Cardiac fibroblast (primary cell): ENCODE results near the gene SPAAR.
A peak's percentile ranks its signal among the peaks of the same experiment; 100 is the strongest.

Source experiments
- DNase-seq, 2 donors: peaks; one replicate each; pipeline versions ENCODE4 v3.0.0 to v3.0.0-alpha.2; 2010; ENCODE audit warnings: low read depth in 2 of 2
- H3K4me3 ChIP-seq, 2 donors: replicated peaks in 1 of 2; 1 replicate in 1 of 2; 2 replicates in 1 of 2; pipeline ENCODE4 v1.5.1; 2011; ENCODE audit warnings: low read depth in 2 of 2, low read length in 2 of 2, mild to moderate bottlenecking in 2 of 2, moderate library complexity in 1 of 2
- TF ChIP-seq, protein P1 (sequence below): IDR thresholded peaks from one replicate; pipeline ENCODE4 v1.5.1; 2011; ENCODE audit warnings: low read depth, mild to moderate bottlenecking, low read length, inconsistent platforms

Gene SPAAR

GRCh38 chr9:35939679-35940250 is 30.5 kb downstream of the SPAAR start:
- H3K4me3 ChIP-seq = no peak overlapping the region
- TF ChIP-seq, protein P1, sequence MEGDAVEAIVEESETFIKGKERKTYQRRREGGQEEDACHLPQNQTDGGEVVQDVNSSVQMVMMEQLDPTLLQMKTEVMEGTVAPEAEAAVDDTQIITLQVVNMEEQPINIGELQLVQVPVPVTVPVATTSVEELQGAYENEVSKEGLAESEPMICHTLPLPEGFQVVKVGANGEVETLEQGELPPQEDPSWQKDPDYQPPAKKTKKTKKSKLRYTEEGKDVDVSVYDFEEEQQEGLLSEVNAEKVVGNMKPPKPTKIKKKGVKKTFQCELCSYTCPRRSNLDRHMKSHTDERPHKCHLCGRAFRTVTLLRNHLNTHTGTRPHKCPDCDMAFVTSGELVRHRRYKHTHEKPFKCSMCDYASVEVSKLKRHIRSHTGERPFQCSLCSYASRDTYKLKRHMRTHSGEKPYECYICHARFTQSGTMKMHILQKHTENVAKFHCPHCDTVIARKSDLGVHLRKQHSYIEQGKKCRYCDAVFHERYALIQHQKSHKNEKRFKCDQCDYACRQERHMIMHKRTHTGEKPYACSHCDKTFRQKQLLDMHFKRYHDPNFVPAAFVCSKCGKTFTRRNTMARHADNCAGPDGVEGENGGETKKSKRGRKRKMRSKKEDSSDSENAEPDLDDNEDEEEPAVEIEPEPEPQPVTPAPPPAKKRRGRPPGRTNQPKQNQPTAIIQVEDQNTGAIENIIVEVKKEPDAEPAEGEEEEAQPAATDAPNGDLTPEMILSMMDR = no peak
- no peak for DNase-seq

GRCh38 chr9:35940458-35941407 is 31.4 kb downstream of the SPAAR start:
- no peak for DNase-seq
- TF ChIP-seq, protein P1 = no peak
- no peak overlapping the region for H3K4me3 ChIP-seq

DNA sequence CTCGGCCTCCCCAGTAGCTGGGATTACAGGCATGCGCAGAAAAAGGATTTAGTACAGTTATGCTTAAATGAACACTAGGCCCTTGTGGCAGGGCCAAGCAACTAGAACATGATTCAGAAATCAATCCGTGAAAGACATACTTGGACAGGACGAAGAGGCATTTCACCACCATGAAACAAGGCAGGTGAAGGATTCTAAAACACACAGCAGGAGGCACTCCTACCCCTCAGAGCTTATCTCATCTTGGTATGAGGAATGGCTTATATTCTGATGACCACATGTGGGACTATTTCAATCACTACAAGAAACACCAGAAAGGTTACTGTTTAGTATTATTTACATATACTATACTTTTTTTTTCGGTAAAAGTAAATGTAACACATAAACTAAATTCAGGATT is 33.0 kb downstream of the SPAAR start:
- DNase-seq = no peak
- TF ChIP-seq, protein P1 = no peak
- H3K4me3 ChIP-seq = no peak overlapping the region

GRCh38 chr9:35944173-35944572 is 34.9 kb downstream of the SPAAR start:
- TF ChIP-seq, protein P1 = no peak
- no peak for DNase-seq
- no peak overlapping the region for H3K4me3 ChIP-seq

DNA sequence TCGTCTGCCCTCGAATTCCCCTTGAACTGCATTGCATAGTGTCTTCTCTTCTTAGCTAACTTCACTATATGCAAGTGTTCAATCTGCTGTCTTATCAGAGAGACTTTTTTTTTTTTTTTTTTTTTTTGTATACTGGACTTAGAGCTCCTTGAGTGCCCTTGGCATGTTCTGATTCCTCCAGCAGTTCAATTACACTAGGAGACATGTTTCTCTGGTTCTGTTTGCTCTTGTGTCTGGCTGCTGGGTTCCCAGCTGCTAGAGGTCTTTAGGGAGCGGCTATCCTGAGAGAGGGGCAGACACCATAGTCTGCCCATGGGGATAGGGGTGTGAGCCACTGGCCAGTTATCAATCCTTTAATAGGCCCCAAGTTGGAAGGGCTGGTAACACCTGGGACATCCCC is 35.6 kb downstream of the SPAAR start:
- TF ChIP-seq, protein P1 = no peak
- DNase-seq = no peak
- H3K4me3 ChIP-seq = no peak overlapping the region

DNA sequence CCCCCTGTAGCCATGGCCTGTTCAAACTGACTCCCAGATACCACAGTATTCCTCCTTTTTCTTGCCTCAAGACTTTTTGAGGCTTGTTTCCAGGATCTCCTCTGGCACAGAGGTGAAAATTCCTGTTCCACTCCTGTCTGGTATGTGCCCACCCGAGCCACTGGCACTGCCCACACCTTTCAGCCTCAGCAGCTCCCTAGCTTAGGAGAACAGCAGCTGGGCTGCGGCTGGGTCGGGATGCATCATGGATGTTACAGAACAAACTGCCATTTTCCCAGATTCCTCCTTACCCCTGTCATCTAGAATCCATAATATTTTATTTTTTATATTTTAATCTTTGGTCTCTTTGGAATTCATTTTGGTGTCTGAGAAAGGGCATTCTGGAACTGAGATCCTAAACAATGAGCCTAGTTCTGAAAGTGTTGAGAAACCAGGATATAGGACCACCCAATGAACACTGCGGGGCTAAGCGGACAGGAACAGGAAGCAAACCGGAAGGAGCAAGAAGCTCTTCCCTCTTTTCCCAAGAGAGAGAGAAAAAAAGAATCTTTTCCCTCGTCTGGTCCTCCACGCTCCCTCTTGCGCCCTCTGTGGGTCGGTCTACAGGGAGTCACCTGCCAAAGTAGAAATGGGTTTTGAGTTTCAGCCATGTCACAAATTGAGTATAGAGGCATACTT is 36.2 kb downstream of the SPAAR start:
- H3K4me3 ChIP-seq = no peak overlapping the region
- peak; percentile 91 to 93 for DNase-seq
- TF ChIP-seq, protein P1 = peak; percentile 94
